ENCODE results near the gene DGCR2.
"Not testable (repeated sequence)": the region's sequence is repeated elsewhere in the genome, so short reads cannot be mapped to it uniquely, and the experiment has no call there.

DGCR2 gene

GRCh38 chr22:19106886-19107729 is 15.1 kb downstream of the DGCR2 start:
- no peak for DNase-seq

- peak; percentile 74 for DNase-seq
Observed at GRCh38 chr22:19105867-19106802, 16.1 kb downstream of the DGCR2 start.

- DNase-seq = no peak
Observed at GRCh38 chr22:19105456-19105855, 16.8 kb downstream of the DGCR2 start.

- no peak for DNase-seq
Observed at GRCh38 chr22:19103880-19104821, 18.1 kb downstream of the DGCR2 start.

- no peak for DNase-seq
Observed at GRCh38 chr22:19098157-19098556, 24.1 kb downstream of the DGCR2 start.

- no peak for DNase-seq
Observed at GRCh38 chr22:19097518-19097917, 24.7 kb downstream of the DGCR2 start.

- no peak for DNase-seq
Observed at GRCh38 chr22:19096555-19096954, 25.7 kb downstream of the DGCR2 start.

- no peak for DNase-seq
Observed at GRCh38 chr22:19094393-19094997, 27.7 kb downstream of the DGCR2 start.

GRCh38 chr22:19092725-19093124 is 29.5 kb downstream of the DGCR2 start:
- no peak for DNase-seq

- DNase-seq = no peak
Observed at GRCh38 chr22:19090586-19091127, 31.6 kb downstream of the DGCR2 start.

- no peak for DNase-seq
Observed at GRCh38 chr22:19090183-19090582, 32.0 kb downstream of the DGCR2 start.

GRCh38 chr22:19088866-19089595 is 33.2 kb downstream of the DGCR2 start:
- DNase-seq = no peak

GRCh38 chr22:19086896-19087295 is 35.3 kb downstream of the DGCR2 start:
- DNase-seq = no peak

- DNase-seq = no peak
Observed at GRCh38 chr22:19086417-19086816, 35.8 kb downstream of the DGCR2 start.

- DNase-seq = no peak
Observed at GRCh38 chr22:19085233-19085718, 36.9 kb downstream of the DGCR2 start.

GRCh38 chr22:19084586-19084985 is 37.6 kb downstream of the DGCR2 start:
- not testable (repeated sequence) for DNase-seq

- not testable (repeated sequence) for DNase-seq
Observed at GRCh38 chr22:19084126-19084525, 38.1 kb downstream of the DGCR2 start.

GRCh38 chr22:19082793-19083192 is 39.4 kb downstream of the DGCR2 start:
- no peak for DNase-seq

GRCh38 chr22:19082101-19082500 is 40.1 kb downstream of the DGCR2 start:
- DNase-seq = no peak

GRCh38 chr22:19081351-19081750 is 40.9 kb downstream of the DGCR2 start:
- no peak for DNase-seq

GRCh38 chr22:19080853-19081252 is 41.4 kb downstream of the DGCR2 start:
- DNase-seq = no peak
